Type B pancreatic cell (in vitro differentiated cells): Measurements from ENCODE around the gene SAT1. TPM values are rescaled to one million over a fixed set of nuclear protein-coding genes. Genes with fewer than 3 reads are reported as not detected.

Source experiments
- DNase-seq: peaks from one replicate; pipeline ENCODE4 v3.0.0; 2021; ENCODE audit warnings: mixed read lengths; ENCODE audit not compliant: unreplicated experiment; ENCODE audit errors: extremely low spot score
- H3K27ac Mint-ChIP-seq: 2 replicates; pipeline ENCODE4 v1.8.0; 2021; ENCODE audit warnings: mild to moderate bottlenecking, mixed read lengths
- H3K27me3 Mint-ChIP-seq: 2 replicates; pipeline ENCODE4 v1.8.0; 2021; ENCODE audit warnings: mixed read lengths
- H3K36me3 Mint-ChIP-seq: 2 replicates; pipeline ENCODE4 v1.8.0; 2021; ENCODE audit warnings: mixed read lengths
- H3K4me1 Mint-ChIP-seq: one replicate; pipeline ENCODE4 v1.8.0; 2021; ENCODE audit warnings: mixed read lengths; ENCODE audit not compliant: unreplicated experiment
- H3K4me3 Mint-ChIP-seq: 2 replicates; pipeline ENCODE4 v1.8.0; 2021; ENCODE audit warnings: mild to moderate bottlenecking, mixed read lengths
- H3K9me3 Mint-ChIP-seq: 2 replicates; pipeline ENCODE4 v1.8.0; 2021; ENCODE audit warnings: mixed read lengths
- total RNA-seq: library from RNA; stranded (reverse); gene quantifications from 2 replicates; pipeline ENCODE4 v1.2.1, GENCODE V29; 2021; ENCODE audit warnings: low replicate concordance
- TF ChIP-seq, protein P1 (sequence below): fragments of 200-600 bp; sonication (generic); conservative IDR thresholded peaks from 2 replicates; pipeline ENCODE4 v1.5.0; 2021; ENCODE audit warnings: antibody characterized with exemption, mild to moderate bottlenecking

Gene SAT1
- total RNA-seq, 1 donor from 2014 or later = 440 TPM

DNA sequence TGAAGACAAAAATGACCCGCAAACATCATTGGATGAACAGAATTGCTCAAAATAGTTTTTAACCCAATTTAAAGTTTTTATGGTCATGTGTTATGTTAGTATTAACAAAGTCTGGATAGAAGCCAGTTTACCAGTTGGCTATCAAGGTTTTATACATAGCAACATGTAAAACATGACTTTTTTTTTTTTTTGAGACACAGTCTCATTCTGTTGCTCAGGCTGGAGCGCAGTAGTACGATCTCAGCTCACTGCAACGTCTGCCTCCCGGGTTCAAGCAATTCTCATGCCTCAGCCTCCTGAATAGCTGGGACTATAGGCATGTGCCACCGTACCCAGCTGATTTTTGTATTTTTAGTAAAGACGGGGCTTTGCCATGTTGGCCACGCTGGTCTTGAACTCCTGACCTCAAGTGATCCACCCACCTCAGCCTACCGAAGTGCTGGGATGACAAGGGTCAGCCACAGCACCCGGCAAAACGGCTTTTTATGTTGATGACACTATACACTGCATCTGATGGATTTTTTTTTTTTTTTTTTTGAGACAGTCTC is 3.4 kb downstream of the SAT1 start:
- Mint-ChIP-seq H3K36me3 (peaks cover 33% of the 10 kb centered on the region), H3K4me3 (peak overlapping the region; percentile 98), H3K27ac (peak overlapping the region; percentile 87), H3K9me3 (no peaks in the 10 kb centered on the region), H3K4me1 (peaks cover 33% of the 10 kb centered on the region), H3K27me3 (no peaks in the 10 kb centered on the region)
- TF ChIP-seq, protein P1, sequence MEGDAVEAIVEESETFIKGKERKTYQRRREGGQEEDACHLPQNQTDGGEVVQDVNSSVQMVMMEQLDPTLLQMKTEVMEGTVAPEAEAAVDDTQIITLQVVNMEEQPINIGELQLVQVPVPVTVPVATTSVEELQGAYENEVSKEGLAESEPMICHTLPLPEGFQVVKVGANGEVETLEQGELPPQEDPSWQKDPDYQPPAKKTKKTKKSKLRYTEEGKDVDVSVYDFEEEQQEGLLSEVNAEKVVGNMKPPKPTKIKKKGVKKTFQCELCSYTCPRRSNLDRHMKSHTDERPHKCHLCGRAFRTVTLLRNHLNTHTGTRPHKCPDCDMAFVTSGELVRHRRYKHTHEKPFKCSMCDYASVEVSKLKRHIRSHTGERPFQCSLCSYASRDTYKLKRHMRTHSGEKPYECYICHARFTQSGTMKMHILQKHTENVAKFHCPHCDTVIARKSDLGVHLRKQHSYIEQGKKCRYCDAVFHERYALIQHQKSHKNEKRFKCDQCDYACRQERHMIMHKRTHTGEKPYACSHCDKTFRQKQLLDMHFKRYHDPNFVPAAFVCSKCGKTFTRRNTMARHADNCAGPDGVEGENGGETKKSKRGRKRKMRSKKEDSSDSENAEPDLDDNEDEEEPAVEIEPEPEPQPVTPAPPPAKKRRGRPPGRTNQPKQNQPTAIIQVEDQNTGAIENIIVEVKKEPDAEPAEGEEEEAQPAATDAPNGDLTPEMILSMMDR = no peak
- DNase-seq = no peak

DNA sequence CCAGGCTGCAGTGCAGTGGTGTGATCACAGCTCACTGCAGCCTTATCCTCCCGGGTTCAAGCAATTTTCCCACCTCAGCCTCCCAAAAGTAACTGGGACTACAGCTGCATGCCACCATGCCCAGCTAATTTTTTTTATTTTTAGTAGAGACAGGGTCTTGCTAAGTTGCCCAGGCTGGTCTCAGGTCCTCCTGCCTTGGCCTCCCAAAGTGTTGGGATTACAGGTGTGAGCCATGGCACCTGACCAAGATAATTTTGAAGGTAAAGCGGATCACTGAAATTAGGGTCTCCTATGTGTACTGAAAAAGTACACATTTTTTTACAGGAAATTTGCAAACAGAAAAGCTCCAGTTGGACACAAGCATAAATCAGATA is 4.8 kb downstream of the SAT1 start:
- Mint-ChIP-seq H3K9me3 (no peaks in the 10 kb centered on the region), H3K4me3 (no peak overlapping the region), H3K36me3 (peaks cover 33% of the 10 kb centered on the region), H3K27me3 (no peaks in the 10 kb centered on the region), H3K4me1 (peaks cover 34% of the 10 kb centered on the region), H3K27ac (peak overlapping the region; percentile 72)
- DNase-seq = no peak
- TF ChIP-seq, protein P1 = no peak

DNA sequence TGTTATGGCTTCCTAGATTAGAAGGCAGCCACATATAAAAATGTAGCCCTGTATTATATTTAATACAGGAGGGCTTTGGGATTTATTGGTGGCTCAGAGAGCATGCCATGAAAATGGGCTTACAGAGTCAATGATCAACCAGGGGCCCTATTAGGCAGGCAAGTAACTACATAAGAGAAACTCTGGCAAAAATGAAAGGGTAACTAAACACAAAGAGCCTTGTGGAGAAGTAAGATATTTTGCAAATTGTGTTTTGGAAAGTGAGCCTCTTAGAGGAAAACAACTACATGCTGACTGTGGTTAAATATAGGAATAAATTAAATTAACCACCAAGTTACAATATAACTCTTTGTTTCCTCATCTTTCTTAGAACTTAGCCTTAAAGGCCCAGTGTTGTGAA is 5.5 kb downstream of the SAT1 start:
- TF ChIP-seq, protein P1 = no peak
- Mint-ChIP-seq H3K4me1 (peaks cover 41% of the 10 kb centered on the region), H3K4me3 (peak overlapping the region; percentile 4), H3K27me3 (no peaks in the 10 kb centered on the region), H3K27ac (peak overlapping the region; percentile 72), H3K36me3 (peaks cover 33% of the 10 kb centered on the region), H3K9me3 (no peaks in the 10 kb centered on the region)
- DNase-seq = no peak

DNA sequence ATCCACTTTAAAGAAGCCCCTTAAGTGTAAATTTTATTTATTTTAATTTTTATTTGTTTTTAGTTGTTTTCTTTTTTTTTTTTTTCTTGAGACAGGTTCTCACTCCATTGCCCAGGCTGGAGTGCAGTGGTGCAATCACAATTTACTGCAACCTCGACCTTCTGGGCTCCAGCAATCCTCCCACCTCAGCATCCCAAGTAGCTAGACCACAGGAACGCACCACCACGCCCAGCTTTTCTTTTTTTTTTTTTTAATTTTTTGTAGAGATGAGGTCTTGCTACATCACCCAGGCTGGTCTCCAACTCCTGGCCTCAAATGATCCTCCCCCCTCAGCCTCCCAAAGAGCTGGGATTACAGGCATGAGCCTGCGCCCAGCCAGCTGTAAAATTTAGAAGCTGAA is 6.0 kb downstream of the SAT1 start:
- no peak for DNase-seq
- Mint-ChIP-seq H3K4me3 (no peak overlapping the region), H3K36me3 (peaks cover 30% of the 10 kb centered on the region), H3K27ac (no peak overlapping the region), H3K27me3 (no peaks in the 10 kb centered on the region), H3K9me3 (no peaks in the 10 kb centered on the region), H3K4me1 (peaks cover 38% of the 10 kb centered on the region)
- TF ChIP-seq, protein P1 = no peak

DNA sequence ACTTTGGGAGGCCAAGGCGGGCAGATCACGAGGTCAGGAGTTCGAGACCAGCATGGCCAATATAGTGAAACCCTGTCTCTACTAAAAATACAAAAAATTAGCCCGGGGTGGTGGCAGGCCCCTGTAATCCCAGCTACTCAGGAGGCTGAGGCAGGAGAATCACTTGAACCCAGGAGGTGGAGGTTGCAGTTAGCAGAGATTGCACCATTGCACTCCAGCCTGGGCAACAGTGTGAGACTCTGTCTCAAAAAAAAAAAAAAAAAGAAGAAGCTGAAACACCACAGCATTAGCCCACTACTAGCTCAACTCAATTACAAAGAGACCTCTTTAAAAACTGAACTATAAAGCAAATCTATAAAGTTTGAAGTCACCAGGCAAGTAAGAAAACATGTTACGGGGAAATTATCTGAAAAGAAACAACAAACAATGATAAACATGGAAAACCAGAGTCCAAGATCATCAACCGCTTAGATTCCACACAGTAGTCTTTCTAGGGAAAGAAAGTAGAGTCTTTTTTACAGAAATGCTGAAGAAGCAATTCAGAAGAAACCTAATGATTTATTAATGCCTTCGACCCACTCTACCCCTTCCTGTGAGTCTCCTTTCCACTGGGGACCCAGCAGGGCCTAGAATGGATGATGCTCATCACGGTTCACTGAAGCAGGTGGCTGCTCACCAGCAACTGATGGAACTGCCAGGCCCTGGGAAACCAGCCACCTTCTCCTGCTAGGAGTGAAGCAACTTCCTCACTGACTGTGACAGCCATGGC is 6.6 kb downstream of the SAT1 start:
- H3K36me3 Mint-ChIP-seq = peaks cover 23% of the 10 kb centered on the region
- no peaks in the 10 kb centered on the region for H3K27me3 Mint-ChIP-seq
- TF ChIP-seq, protein P1 = no peak
- no peaks in the 10 kb centered on the region for H3K9me3 Mint-ChIP-seq
- no peak for DNase-seq
- peaks cover 32% of the 10 kb centered on the region for H3K4me1 Mint-ChIP-seq
- H3K4me3 Mint-ChIP-seq = peak overlapping the region; percentile 13
- H3K27ac Mint-ChIP-seq = peak overlapping the region; percentile 65
